ENCODE measurements around the gene CNTFR. TPM values are rescaled to one million over a fixed set of nuclear protein-coding genes. Genes with fewer than 3 reads are reported as not detected.
"Not testable (repeated sequence)": the region's sequence is repeated elsewhere in the genome, so short reads cannot be mapped to it uniquely, and the experiment has no call there.

The CNTFR gene
- total RNA-seq, 3 donors from 2014 or later: 11.3 to 103 (median 15.4) TPM

DNA sequence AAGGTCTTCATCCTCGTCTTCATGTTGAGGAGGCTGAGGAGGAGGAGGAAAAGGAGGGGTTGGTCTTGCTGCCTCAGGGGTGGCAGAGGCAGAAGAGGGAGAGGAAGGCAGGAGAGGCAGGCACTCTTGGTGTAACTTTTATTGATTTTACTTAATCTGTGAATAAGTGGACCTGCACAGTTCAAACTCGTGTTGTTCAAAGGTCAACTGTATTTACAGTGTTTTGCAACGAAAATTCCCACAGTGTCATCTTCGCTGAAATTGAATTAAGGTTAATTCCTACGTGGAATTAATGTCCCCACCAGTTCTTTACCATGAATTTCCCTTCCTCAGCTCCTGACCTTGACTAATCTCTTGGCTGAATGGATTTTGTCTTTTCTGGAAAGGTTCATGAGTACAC, 45.5 kb downstream of the CNTFR start:
- H3K36me3 ChIP-seq: no peaks in the 10 kb centered on the region
- no peaks in the 10 kb centered on the region for H3K4me1 ChIP-seq
- H3K4me3 ChIP-seq: no peak overlapping the region
- no peak for DNase-seq (ENCODE audit: low spot score in 2 of 2)
- TF ChIP-seq POLR2A (IDR thresholded peaks at IDR 0.05): no peak
- TF ChIP-seq, protein P1, sequence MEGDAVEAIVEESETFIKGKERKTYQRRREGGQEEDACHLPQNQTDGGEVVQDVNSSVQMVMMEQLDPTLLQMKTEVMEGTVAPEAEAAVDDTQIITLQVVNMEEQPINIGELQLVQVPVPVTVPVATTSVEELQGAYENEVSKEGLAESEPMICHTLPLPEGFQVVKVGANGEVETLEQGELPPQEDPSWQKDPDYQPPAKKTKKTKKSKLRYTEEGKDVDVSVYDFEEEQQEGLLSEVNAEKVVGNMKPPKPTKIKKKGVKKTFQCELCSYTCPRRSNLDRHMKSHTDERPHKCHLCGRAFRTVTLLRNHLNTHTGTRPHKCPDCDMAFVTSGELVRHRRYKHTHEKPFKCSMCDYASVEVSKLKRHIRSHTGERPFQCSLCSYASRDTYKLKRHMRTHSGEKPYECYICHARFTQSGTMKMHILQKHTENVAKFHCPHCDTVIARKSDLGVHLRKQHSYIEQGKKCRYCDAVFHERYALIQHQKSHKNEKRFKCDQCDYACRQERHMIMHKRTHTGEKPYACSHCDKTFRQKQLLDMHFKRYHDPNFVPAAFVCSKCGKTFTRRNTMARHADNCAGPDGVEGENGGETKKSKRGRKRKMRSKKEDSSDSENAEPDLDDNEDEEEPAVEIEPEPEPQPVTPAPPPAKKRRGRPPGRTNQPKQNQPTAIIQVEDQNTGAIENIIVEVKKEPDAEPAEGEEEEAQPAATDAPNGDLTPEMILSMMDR (IDR thresholded peaks at IDR 0.05): no peak
- no peak for TF ChIP-seq POLR2AphosphoS5 (IDR thresholded peaks at IDR 0.05)
- no peak overlapping the region for H3K27ac ChIP-seq
- no peaks in the 10 kb centered on the region for H3K27me3 ChIP-seq
- intact Hi-C loops (cut with DNase I; ENCODE audit: low total_unique reads): loop anchor here (10.0 kb wide), 1 partner anchor 61 kb away; no protein-coding TSS in a partner anchor
- no peaks in the 10 kb centered on the region for H3K9me3 ChIP-seq

DNA sequence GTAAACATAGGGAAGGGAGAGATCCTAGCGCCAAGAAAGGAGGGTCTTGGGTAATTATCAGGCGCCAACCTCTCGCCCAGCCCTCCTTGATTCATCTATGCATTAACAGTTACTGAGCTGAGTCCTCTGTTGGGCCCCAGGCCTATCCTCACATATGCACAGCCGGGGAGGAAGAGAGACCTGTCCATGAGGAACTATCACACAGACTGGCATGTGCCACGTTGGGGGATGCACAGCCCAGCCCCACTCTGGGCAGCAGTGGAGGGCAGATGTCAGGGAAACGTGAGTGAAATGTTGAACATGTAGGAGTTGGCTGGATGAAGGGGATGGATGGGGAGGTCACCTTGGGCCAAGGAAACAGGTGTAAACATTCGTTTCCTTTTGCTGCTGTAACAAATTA, 48.0 kb downstream of the CNTFR start:
- no peaks in the 10 kb centered on the region for H3K4me1 ChIP-seq
- no peak overlapping the region for H3K27ac ChIP-seq
- no peaks in the 10 kb centered on the region for H3K36me3 ChIP-seq
- no peak for DNase-seq (ENCODE audit: low spot score in 2 of 2)
- TF ChIP-seq, protein P1 (IDR thresholded peaks at IDR 0.05): no peak
- no peaks in the 10 kb centered on the region for H3K27me3 ChIP-seq
- no peaks in the 10 kb centered on the region for H3K9me3 ChIP-seq
- intact Hi-C loops (cut with DNase I; ENCODE audit: low total_unique reads): loop anchor here (10.0 kb wide), 1 partner anchor 63 kb away; no protein-coding TSS in a partner anchor
- no peak overlapping the region for H3K4me3 ChIP-seq

DNA sequence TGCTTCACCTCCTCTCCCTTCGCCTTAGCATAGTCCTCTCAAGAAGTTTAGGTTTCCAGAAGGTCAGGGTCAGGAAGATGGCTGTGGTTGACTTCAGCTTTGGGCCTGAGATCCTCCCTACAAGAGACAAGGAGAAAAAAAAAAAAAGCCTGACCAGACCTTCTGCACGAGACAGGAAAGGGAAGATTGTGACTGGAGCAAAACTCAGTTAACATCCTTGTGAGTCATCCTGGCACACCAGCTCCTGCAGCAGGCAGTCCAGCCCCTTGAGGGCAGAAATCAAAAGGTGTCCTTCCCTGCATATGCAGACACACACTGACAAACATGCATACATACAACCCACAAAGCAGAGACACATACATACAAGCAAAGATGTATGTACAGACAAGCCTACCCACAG, 48.7 kb downstream of the CNTFR start:
- no peaks in the 10 kb centered on the region for H3K4me1 ChIP-seq
- H3K27ac ChIP-seq: peak overlapping the region in 1 of 2 donors; percentile 22
- no peaks in the 10 kb centered on the region for H3K9me3 ChIP-seq
- TF ChIP-seq, protein P1 (IDR thresholded peaks at IDR 0.05): no peak
- TF ChIP-seq POLR2A (IDR thresholded peaks at IDR 0.05) (no peak), POLR2AphosphoS5 (IDR thresholded peaks at IDR 0.05) (no peak)
- intact Hi-C loops (cut with DNase I; ENCODE audit: low total_unique reads): loop anchor here (10.0 kb wide), 1 partner anchor 64 kb away; no protein-coding TSS in a partner anchor
- no peaks in the 10 kb centered on the region for H3K36me3 ChIP-seq
- no peak overlapping the region for H3K4me3 ChIP-seq
- H3K27me3 ChIP-seq: no peaks in the 10 kb centered on the region
- DNase-seq (ENCODE audit: low spot score in 2 of 2): no peak

DNA sequence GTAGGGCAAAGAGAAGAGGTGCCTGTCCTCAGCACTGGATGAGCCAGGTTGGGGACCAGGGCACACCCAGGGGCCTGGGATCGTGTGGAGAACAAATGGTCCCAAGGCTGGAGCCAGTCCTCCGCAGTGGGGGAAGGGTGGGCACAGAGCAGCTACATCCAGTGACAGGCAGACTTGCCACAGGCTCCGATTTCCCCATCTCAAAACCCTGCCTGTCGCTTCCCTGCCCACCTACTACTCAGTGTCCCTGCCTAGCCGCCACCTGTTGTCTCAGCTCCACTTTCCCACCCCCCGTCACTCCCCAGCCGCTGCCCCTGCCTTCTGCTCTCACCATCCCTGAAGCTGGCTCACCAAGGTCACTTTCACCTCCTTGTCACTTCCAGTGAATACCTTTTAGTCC, 52.8 kb downstream of the CNTFR start:
- intact Hi-C loops (cut with DNase I; ENCODE audit: low total_unique reads): no loop called here
- TF ChIP-seq POLR2AphosphoS5 (IDR thresholded peaks at IDR 0.05) (no peak), POLR2A (IDR thresholded peaks at IDR 0.05) (no peak)
- TF ChIP-seq, protein P1 (IDR thresholded peaks at IDR 0.05): no peak
- peaks cover 0 to 6% of the 10 kb centered on the region in 2 donors for H3K9me3 ChIP-seq
- H3K4me3 ChIP-seq: no peak overlapping the region
- no peaks in the 10 kb centered on the region for H3K4me1 ChIP-seq
- no peak for DNase-seq (ENCODE audit: low spot score in 2 of 2)
- no peaks in the 10 kb centered on the region for H3K27me3 ChIP-seq
- no peak overlapping the region for H3K27ac ChIP-seq
- H3K36me3 ChIP-seq: no peaks in the 10 kb centered on the region

DNA sequence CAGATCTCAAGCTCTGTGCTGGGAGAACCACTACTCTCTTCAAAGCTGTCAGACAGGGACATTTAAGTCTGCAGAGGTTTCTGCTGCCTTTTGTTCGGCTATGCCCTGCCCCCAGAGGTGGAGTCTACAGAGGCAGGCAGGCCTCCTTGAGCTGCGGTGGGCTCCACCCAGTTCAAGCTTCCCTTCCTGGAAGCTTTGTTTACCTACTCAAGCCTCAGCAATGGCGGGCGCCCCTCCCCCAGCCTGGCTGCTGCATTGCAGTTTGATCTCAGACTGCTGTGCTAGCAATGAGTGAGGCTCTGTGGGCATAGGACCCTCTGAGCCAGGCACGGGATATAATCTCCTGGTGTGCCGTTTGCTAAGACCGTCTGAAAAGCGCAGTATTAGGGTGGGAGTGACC, 57.5 kb downstream of the CNTFR start:
- not testable (repeated sequence) for H3K36me3 ChIP-seq; H3K27me3 ChIP-seq; DNase-seq (ENCODE audit: low spot score in 2 of 2); H3K4me1 ChIP-seq; H3K4me3 ChIP-seq; H3K9me3 ChIP-seq; H3K27ac ChIP-seq
- intact Hi-C loops (cut with DNase I; ENCODE audit: low total_unique reads): loop anchor here (5.0 kb wide), 1 partner anchor 55 kb away; no protein-coding TSS in a partner anchor

DNA sequence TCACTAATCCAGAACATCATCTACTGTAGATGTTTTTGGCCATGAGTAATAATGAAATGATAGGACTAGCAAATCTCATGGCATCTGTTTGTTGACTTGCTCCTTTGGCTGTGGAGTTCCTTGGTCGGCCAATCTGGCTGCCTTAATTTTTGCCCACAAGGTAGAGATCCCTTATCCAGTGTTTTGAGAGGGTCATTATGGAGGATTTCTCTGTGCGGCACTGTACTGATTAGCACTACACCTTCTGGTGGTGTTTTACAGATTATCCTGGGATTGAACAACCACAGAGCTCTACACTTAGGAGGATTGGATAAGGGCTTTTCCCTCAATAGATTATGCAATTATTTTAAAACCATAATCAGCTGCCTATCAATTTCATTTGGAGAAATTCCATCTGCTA, 63.5 kb downstream of the CNTFR start:
- Histone ChIP-seq H3K4me3 (no peak overlapping the region), H3K27me3 (no peaks in the 10 kb centered on the region), H3K27ac (no peak overlapping the region), H3K36me3 (no peaks in the 10 kb centered on the region), H3K4me1 (no peaks in the 10 kb centered on the region), H3K9me3 (no peaks in the 10 kb centered on the region)
- DNase-seq (ENCODE audit: low spot score in 2 of 2): no peak
- TF ChIP-seq, protein P1 (IDR thresholded peaks at IDR 0.05): no peak
- no peak for TF ChIP-seq POLR2A (IDR thresholded peaks at IDR 0.05)
- TF ChIP-seq POLR2AphosphoS5 (IDR thresholded peaks at IDR 0.05): no peak
- intact Hi-C loops (cut with DNase I; ENCODE audit: low total_unique reads): no loop called here
